HCT116 (cell line): Measurements from ENCODE around the gene ZSWIM6. TPM values are rescaled to one million over a fixed set of nuclear protein-coding genes. Genes with fewer than 3 reads are reported as not detected.

ENCODE experiments used
- ATAC-seq: fragments of 200-7000 bp; cut with Tn5 transposase; 2 replicates; pipeline ENCODE4 v1.9.1; 2020; ENCODE audit warnings: mild to moderate bottlenecking, moderate library complexity
- BruUV-seq: library from RNA; stranded (reverse); fragments of 400-500 nt; replicated peaks from 2 replicates; lab custom pipeline; 2021; lab: Mats Ljungman, UMichigan
- CTCF ChIA-PET: fragments of 300-600 bp; sonication (Branson Sonifier 250); formaldehyde crosslinking; loops from one replicate; lab custom pipeline; 2021; ENCODE audit warnings: antibody characterized with exemption; lab: Charles Lee
- POLR2A ChIA-PET: fragments of 300-600, 350-600 bp; sonication (Branson Sonifier 250); formaldehyde crosslinking; loops from one replicate; lab custom pipeline; 2021; ENCODE audit warnings: antibody characterized with exemption; lab: Charles Lee
- RAD21 ChIA-PET, 2 experiments: fragments of 300-600 bp; sonication (Branson Sonifier 250); formaldehyde crosslinking; loops; one replicate each; lab custom pipeline; 2023; ENCODE audit warnings: low total read pairs in 2 of 2; ENCODE audit not compliant: uncharacterized antibody in 2 of 2, unreplicated experiment in 2 of 2, low non-redundant PET in 1 of 2; lab: Charles Lee
- DNase-seq: peaks from one replicate; pipeline ENCODE4 v3.0.0-alpha.2; 2010; ENCODE audit warnings: low read depth, low spot score
- H2AFZ ChIP-seq: fragments of 200-600 bp; shearing (Covaris generic), sonication (generic); 2 replicates; pipeline ENCODE4 v1.6.1; 2017; ENCODE audit warnings: low read depth, mixed run types, mixed read lengths, antibody characterized with exemption, low read length; ENCODE audit not compliant: poor library complexity, severe bottlenecking
- H3K27ac ChIP-seq: 2 replicates; pipeline ENCODE4 v1.5.1; 2012; ENCODE audit warnings: low read depth, low read length
- H3K27me3 ChIP-seq: fragments of 200-600 bp; sonication (generic); 2 replicates; pipeline ENCODE4 v1.6.1; 2016; ENCODE audit warnings: mixed run types, low read length, mixed read lengths; ENCODE audit not compliant: insufficient read depth
- H3K36me3 ChIP-seq, 2 experiments: fragments of 200-500 bp in 1 of 2; fragments of 200-600 bp in 1 of 2; sonication (Bioruptor generic) in 1 of 2; sonication (generic) in 1 of 2; 2 replicates each; pipeline versions ENCODE4 v1.5.1 to v1.6.1; 2014 to 2016; ENCODE audit warnings: low read length in 2 of 2, inconsistent platforms in 1 of 2, mixed read lengths in 1 of 2, mixed run types in 1 of 2; ENCODE audit not compliant: insufficient read depth in 2 of 2, control insufficient read depth in 1 of 2
- H3K4me1 ChIP-seq, 2 experiments: fragments of 200-600 bp in 1 of 2; sonication (generic) in 1 of 2; 2 replicates each; pipeline versions ENCODE4 v1.5.1 to v1.6.1; 2012 to 2017; ENCODE audit warnings: low read length in 2 of 2, inconsistent platforms in 1 of 2, mild to moderate bottlenecking in 1 of 2, mixed read lengths in 1 of 2, mixed run types in 1 of 2, moderate library complexity in 1 of 2; ENCODE audit not compliant: insufficient read depth in 2 of 2, control insufficient read depth in 1 of 2
- H3K4me2 ChIP-seq: fragments of 200-600 bp; sonication (generic); 2 replicates; pipeline ENCODE4 v1.6.1; 2017; ENCODE audit warnings: mixed run types, low read length, mixed read lengths
- H3K4me3 ChIP-seq, 2 experiments: fragments of 200-600 bp in 1 of 2; sonication (generic) in 1 of 2; replicated peaks in 1 of 2; 2 replicates each; pipeline ENCODE4 v1.5.1; 2011 to 2016; ENCODE audit warnings: low read length in 2 of 2, control low read depth in 1 of 2, low read depth in 1 of 2, mild to moderate bottlenecking in 1 of 2, mixed read lengths in 1 of 2, mixed run types in 1 of 2
- H3K79me2 ChIP-seq: fragments of 200-600 bp; sonication (generic); 2 replicates; pipeline ENCODE4 v1.6.1; 2017; ENCODE audit warnings: mild to moderate bottlenecking, mixed run types, low read length, moderate library complexity, mixed read lengths; ENCODE audit not compliant: insufficient read depth
- H3K9ac ChIP-seq: fragments of 200-600 bp; sonication (generic); 2 replicates; pipeline ENCODE4 v1.6.1; 2016; ENCODE audit warnings: low read length, mixed read lengths
- H3K9me2 ChIP-seq: fragments of 200-600 bp; sonication (generic), shearing (Covaris generic); 2 replicates; pipeline ENCODE4 v1.6.1; 2017; ENCODE audit warnings: mixed run types, mild to moderate bottlenecking, moderate library complexity; ENCODE audit not compliant: insufficient read depth
- H3K9me3 ChIP-seq, 2 experiments: fragments of 200-500 bp in 1 of 2; fragments of 200-600 bp in 1 of 2; sonication (Bioruptor generic) in 1 of 2; sonication (generic) in 1 of 2; 2 replicates each; pipeline ENCODE4 v1.6.1; 2014 to 2017; ENCODE audit warnings: low read length in 2 of 2, mixed read lengths in 2 of 2, inconsistent platforms in 1 of 2, low read depth in 1 of 2, mild to moderate bottlenecking in 1 of 2, mixed run types in 1 of 2, moderate library complexity in 1 of 2; ENCODE audit not compliant: control insufficient read depth in 1 of 2, insufficient read depth in 1 of 2
- H4K20me1 ChIP-seq: fragments of 200-600 bp; sonication (generic), shearing (Covaris generic); 2 replicates; pipeline ENCODE4 v1.6.1; 2017; ENCODE audit warnings: mixed run types, mild to moderate bottlenecking, moderate library complexity; ENCODE audit not compliant: insufficient read depth
- CTCF ChIP-seq, 3 experiments: fragments of 200-600 bp in 1 of 3; sonication (generic) in 1 of 3; IDR thresholded peaks in 2 of 3; conservative IDR thresholded peaks in 1 of 3; 2 replicates each; pipeline ENCODE4 v1.5.1; 2012 to 2017; ENCODE audit warnings: low read depth in 2 of 3, low read length in 2 of 3, antibody characterized with exemption in 1 of 3, borderline replicate concordance in 1 of 3, control low read depth in 1 of 3, mild to moderate bottlenecking in 1 of 3, mixed read lengths in 1 of 3, mixed run types in 1 of 3, moderate library complexity in 1 of 3; ENCODE audit not compliant: insufficient read depth in 1 of 3
- EZH2 ChIP-seq: fragments of 200-600 bp; sonication (generic); IDR thresholded peaks from 2 replicates; pipeline ENCODE4 v1.6.1; 2017; ENCODE audit warnings: antibody characterized with exemption, mixed run types
- MAX ChIP-seq: IDR thresholded peaks from 2 replicates; pipeline ENCODE4 v1.6.1; 2012
- POLR2AphosphoS5 ChIP-seq: IDR thresholded peaks from 2 replicates; pipeline ENCODE4 v1.6.1; 2011; ENCODE audit warnings: mild to moderate bottlenecking, low read depth, low read length, moderate library complexity
- SRF ChIP-seq: IDR thresholded peaks from 2 replicates; pipeline ENCODE4 v1.6.1; 2012; ENCODE audit warnings: low read depth
- ZFX ChIP-seq: fragments of 450-650 bp; IDR thresholded peaks from 2 replicates; pipeline ENCODE4 v1.6.1; 2017
- intact Hi-C: fragments of 100-400 bp; cut with micrococcal nuclease; formaldehyde crosslinking; loops from 2 replicates; pipeline ENCODE4 v1.10.0; 2022
- total RNA-seq: library from RNA; stranded (reverse); gene quantifications from one replicate; pipeline ENCODE4 v1.2.1, GENCODE V29; 2021; ENCODE audit not compliant: unreplicated experiment

ZSWIM6 gene
- total RNA-seq, 1 experiment from 2014 or later: 7.4 TPM

- H3K9me3 ChIP-seq: no peaks in the 10 kb centered on the region
- peak overlapping the region; percentile 71 for H3K9ac ChIP-seq
- ATAC-seq (peak; percentile 46), DNase-seq (no peak)
- ChIA-PET CTCF (interaction anchor here (0.9 to 2.0 kb wide), 5 partner anchors 17 to 372 kb away, joined by 3 to 5 read pairs (median 3); no protein-coding TSS in a partner anchor), POLR2A (interaction anchor here (0.6 to 1.2 kb wide), 4 partner anchors 10 to 35 kb away, joined by 3 to 9 read pairs (median 6); no protein-coding TSS in a partner anchor), RAD21 (interaction anchor here in 1 of 2 experiments (0.7 kb wide), 1 partner anchor 328 kb away, joined by 4 read pairs; no protein-coding TSS in a partner anchor)
- intact Hi-C loops: loop anchor here (1.0 to 10.0 kb wide), 3 partner anchors 168 to 604 kb away; partner anchors contain the start of gene SMIM15
- H3K9me2 ChIP-seq: no peaks in the 10 kb centered on the region
- H2AFZ ChIP-seq: peak overlapping the region; percentile 86
- peak overlapping the region; percentile 64 to 80 for H3K4me3 ChIP-seq
- BruUV-seq: no TSS peak
- H3K36me3 ChIP-seq: no peaks in the 10 kb centered on the region
- 0 out of 6 replicates have a peak, but pooled peaks of 1 of the 3 experiments have one; percentile 28 for TF ChIP-seq CTCF (IDR thresholded peaks at IDR 0.05 in 2 of 3, conservative IDR thresholded peaks at IDR 0.05 in 1 of 3; ENCODE audit: borderline replicate concordance in 1 of 3, insufficient read depth in 1 of 3, low read depth in 2 of 3, low read length in 2 of 3)
- TF ChIP-seq ZFX: peak; percentile 50; the same call in 1 of the 2 replicates
- TF ChIP-seq POLR2AphosphoS5: peak; percentile 30; the same call in 1 of the 2 replicates
- TF ChIP-seq SRF: no peak
- TF ChIP-seq EZH2: no peak
- TF ChIP-seq MAX: peak; percentile 51
- H4K20me1 ChIP-seq: no peaks in the 10 kb centered on the region; the same call in 1 of the 2 replicates
- H3K79me2 ChIP-seq: peaks cover 32% of the 10 kb centered on the region
- H3K4me1 ChIP-seq: peaks cover 9 to 35% of the 10 kb centered on the region in 2 experiments
- no peaks in the 10 kb centered on the region for H3K27me3 ChIP-seq
- peak overlapping the region; percentile 75 for H3K27ac ChIP-seq
- peak overlapping the region; percentile 97 for H3K4me2 ChIP-seq
Observed at GRCh38 chr5:61330845-61331406, 1.1 kb upstream of the ZSWIM6 start.
